Activated CD8-positive, alpha-beta memory T cell treated with anti-CD3 and anti-CD28 coated beads, Interleukin-2, amount 50 U/mL, for 1 hour (primary cell): ENCODE measurements around the gene NRG2.

ENCODE experiments used
- DNase-seq: peaks from one replicate; pipeline ENCODE4 v3.0.0-alpha.2; 2020; ENCODE audit errors: extremely low read depth

NRG2 gene

DNA sequence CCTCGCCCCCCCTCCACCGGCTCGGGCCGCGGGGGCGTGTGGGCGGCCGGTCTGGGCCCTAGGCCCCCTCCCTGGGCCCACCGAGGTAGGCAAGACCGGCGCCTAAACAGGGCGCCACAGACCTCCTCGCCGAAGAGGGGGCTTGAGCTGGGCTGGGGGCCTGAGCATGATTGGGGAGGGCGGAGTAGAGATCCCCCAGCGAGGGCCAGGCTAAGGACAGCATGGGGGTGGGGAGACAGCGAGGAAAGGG is 138.6 kb downstream of the NRG2 start:
- no peak for DNase-seq

DNA sequence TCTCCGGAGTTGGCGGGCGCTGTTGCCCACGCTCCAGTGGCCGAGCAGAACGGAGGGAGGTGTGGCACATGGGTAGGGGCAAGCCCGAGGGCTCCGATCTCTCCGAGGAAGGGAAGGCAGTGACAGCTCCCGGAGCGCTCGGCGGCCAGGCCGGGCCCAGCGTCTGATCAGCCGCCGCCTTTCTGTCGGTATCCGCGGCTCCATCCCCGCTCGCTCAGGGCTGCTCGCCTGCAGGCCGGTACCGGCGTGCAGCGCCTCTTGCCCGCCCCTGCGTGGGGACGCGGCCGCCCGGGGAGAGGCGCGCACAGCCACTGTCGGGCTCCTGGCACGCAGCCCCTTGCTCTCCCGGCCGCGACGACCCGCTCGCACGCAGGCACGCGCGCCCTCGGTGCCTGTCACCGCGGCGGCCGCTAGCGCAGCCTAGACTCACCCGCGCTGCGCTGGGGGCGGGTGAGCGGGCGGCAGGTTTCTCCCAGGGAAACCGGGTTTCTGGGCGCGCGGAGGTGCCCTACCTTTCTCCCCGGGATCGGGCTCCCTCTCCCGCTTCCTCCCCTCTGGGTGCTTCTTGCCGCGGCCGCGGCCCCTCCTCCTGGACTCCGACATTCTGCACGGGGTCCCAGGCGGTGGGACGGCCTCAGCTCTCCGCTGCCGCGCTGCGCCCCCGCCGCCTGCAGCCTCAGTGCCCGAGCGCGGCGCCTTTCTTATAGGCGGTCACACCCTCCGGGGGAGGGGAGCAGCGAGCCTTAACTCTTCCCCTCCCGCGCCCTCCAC is 139.1 kb downstream of the NRG2 start:
- DNase-seq, result no peak

DNA sequence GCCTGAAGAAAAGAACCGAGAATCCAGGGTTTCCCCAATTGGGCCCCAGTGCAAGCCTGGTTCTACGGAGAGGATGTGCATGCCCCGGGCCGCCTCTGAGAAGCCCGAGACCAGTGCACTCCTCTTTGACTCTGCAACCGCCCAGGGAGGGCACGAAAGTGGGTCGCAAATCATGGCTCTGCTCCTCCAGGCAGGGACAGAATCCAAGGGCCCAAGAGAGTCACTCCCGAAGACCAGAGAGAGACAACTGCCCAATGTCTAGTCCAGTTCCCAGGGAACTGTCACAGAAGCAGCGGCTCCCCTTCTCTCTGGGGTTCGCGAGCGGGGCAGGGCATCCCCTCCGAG is 139.7 kb downstream of the NRG2 start:
- no peak for DNase-seq

DNA sequence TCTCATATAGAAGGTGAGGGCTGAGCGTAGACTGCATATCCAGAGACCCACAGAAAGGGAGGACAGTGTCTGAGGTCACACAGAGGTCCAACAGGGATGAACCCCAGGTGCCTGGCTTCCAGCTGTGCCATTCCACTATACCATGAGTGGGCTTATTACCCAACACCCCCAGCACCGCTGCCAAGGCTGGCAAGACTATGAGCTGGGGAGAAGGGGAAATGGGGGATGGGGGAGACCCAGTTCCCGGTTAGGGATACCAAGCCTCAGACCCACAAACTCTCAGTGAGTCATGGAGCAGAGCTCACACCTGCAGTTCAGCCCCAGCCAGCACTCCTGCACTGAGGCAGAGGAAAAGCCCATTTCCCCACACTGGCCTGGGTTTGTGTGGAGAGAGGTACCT is 141.1 kb downstream of the NRG2 start:
- DNase-seq, result no peak

DNA sequence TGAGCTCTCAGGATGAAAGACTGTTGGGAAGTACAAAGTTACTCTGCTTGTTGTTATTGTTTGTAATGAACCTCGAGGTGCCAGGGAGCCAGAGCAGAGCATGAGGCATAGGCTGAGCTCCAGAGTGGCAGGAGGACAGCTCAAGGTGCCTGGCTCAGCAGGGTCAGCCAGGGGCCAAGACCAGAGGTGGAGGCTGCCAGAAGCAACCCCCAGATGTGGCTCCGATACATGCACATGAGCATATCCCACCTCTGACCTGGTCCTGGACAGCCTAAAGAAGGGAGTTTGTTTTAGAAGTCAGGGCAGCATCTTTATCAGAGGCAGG is 141.9 kb downstream of the NRG2 start:
- DNase-seq, result no peak

DNA sequence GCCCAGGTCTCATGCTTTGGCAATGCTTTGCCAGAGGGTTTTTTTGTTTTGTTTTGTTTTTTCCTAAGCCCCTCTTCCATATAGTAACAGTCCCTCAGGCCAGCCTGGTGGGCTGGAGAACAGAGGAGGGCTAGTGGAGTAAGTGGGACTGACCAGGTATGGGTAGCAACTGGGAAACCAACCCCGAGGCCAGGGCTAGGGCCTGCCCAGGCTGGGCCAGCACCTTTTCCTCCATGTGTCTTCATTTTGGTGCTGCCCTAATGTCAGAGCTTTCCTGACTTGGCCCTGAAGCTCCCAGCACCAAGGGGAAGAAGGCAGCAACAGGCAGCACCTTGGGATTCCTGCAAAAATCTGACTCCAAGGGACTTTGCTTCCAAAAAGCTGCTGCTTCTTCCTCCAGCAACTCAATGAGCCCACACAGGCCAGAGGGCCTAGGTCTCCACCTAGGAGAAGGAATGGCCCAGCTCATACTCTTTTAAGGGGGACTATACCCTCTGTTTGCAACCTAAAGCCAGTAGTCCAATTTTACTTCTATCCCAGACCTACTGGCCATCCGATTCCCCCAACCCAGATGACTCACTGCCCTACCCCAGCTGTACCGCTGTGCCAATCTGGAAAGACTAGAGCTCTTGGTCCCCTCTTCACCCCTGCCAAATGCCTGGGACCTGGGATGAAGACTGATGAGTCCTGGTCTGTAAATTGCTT is 142.4 kb downstream of the NRG2 start:
- no peak for DNase-seq

DNA sequence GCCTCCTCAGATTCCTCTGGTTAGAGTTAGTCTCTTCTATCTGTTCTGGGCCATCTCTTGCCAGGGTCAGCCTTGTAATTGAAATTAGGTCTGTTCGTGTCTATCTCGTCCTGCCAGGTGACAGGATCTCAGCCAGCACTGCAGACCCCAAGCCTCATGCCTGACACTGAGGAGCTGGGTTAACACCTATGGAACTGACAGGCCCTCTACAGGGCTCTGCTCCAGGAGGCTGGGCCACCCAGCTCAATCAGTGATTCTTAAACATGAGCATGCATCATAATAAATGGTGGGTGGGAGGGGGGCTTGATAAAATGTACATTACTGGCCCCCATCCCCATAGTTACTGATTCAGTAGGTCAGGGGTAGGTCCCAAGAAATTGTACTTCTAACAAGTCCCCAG is 144.1 kb downstream of the NRG2 start:
- DNase-seq, result no peak

DNA sequence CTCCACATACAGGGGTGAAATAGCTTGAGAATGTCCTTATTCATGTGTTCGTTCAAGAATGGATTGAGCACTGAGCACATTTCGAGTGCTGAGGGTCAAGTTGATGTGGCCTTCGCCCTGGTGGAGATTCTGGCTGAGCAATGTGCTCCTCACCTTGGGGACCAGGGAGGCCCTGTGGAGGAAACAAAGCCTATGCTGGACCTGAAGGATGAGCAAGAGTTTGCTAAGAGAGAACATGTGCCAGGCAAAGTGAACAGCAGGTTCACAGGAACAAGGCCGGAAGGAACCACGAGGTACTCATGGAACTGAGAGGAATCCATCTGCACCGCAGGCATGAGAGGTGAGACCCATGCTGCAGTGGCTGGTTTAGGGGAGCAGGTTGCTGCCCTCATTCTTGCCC is 145.1 kb downstream of the NRG2 start:
- DNase-seq, result no peak

DNA sequence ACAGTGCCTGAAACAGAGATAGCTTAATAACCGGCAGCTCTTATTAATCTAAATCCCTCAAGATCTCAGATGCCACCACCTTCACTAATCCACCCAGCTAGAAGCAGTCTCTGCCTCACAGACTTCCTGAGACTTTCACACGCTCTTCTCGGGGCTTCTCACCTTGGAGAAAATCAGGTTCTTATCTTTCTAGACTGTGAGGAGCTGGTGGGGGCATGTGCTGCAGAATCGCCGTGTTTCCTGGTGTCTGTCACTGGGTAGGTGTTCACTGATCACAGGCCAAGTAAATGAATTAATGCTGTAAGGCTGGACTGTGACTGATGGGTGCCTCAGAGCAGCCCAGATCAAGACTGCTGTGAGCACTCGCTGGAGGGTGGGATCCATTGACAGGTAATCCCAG is 145.8 kb downstream of the NRG2 start:
- DNase-seq, result no peak

DNA sequence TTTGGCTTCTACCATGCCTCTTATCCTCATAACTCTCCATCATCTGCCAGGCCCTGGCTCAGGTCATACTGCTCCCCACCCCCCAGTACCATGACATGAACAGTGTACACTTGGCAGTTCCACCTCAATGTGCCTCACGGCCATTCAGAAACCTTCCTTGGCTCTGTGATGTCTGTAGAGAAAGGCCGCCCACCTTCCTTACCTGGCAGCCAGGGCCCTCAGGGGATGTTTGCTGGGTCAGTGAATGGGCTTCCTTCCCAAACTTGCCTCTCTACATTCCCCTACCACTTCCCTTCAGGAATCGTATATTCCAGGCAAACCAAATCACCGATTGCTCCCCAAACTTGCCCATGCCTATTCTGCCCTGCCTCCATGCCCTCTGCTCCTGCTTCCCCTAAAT is 146.4 kb downstream of the NRG2 start:
- DNase-seq, result no peak

DNA sequence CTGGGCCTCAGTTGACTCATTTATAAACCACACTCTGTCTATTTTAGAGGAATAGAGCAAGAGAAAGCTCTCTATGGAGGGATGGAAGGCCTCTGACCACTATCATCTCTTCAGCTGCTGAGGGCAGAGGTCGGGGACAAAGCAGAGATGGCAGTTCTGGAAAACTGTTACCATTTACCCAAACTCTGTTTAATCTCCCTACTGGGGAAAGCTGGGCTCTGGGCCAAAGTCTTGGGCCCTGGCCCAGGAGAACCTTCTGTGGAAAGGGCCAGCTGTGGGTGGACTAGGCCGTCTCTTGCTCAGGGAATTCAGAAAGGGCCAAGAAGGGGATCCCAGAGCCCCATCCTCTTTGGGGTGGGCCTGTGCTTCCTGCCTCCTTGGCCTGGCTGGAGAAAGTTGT is 147.5 kb downstream of the NRG2 start:
- no peak for DNase-seq

DNA sequence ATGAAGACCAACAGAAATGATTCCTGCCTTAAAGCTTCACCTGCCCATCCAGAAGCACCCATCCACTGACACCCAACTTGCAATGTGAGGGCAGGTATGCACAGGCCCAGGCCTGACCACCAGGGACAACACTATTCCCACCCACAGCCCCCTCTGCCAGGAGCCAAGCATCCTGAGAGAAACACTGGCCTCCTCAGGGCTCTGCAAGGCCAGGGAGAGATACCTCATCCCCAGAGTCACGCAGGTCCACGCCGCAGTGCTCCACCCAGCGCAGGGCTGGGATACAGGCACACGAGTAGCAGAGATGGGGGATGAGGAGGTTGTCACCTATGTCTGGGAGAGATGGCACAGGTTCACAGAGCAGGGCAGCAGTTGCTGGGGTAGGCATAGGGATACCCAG is 148.1 kb downstream of the NRG2 start:
- DNase-seq, result no peak

DNA sequence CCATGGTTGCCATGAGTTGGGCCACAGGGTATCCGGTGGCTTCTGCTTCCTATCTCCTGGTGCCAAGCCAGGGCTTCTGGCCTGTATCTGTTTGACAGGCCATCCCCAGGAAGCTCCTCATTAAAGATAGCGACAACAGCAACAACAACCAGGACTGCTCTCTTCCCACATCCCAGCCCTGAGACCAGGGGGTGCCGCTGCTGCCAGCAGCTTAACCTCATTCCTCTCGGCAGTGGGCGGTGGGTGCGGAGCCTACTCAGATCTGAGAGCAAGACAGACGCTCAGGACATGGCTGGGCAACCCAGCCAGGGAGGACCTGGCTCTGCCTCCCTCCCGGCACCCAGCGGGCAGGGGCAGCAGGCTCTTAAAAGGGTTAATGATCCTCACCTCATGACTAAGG is 149.2 kb downstream of the NRG2 start:
- DNase-seq, result no peak

DNA sequence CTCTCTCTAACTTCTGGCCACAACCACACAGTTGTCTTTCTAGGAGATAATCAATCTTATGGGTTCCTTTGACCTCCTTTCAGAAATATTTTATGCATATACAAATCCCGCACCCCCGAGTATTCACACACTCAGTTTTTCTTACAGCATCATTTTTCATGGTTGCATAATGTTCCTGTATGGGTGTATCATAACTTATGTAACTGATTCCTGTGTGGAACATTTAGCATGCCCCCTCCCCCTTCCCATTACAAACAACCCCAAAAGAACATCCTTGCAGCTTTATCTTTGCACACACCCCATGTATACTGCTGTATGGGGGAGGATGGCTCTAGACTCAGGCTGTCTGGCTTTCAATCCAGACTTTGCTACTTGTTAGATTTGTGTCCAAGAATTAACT is 153.7 kb downstream of the NRG2 start:
- DNase-seq, result no peak

DNA sequence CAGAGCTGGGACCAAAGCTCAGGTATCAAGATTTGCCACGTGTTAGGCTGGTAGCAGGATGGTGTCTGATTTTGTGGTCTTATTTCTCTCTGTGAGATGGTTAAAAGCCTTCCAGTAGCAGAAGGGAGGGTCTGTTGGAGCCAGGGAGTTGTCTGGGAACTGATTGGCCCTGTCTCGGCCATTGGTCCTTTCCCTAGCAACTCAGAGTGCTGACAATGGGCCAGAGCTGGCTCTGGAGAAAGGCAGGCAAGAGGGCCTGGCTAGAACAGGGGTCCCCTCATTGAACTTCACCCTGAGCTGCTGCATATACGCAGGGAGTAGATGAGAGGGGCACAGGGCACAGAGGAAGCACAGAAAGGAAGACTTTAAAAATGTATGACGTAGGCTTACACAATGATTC is 154.7 kb downstream of the NRG2 start:
- DNase-seq, result no peak

DNA sequence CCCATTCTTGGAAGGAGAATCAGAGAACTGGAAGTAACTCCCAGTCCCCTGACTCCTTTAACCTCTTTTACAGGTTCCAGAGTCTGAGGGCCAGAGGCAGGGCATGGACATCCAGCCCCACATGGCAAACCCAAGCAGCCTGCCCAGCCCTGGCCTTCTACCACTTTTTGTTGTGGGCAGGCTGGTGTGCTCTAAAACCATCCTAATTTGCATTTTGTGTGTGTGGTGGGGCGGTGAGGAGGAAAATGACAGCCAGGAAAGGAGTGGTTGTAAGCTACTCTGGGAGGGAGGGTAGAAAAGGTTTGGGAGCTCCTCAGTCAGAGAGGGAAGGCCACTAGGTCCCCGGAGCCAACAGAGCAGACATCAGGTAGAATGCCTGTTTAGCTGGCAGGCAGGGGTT is 156.9 kb downstream of the NRG2 start:
- no peak for DNase-seq

DNA sequence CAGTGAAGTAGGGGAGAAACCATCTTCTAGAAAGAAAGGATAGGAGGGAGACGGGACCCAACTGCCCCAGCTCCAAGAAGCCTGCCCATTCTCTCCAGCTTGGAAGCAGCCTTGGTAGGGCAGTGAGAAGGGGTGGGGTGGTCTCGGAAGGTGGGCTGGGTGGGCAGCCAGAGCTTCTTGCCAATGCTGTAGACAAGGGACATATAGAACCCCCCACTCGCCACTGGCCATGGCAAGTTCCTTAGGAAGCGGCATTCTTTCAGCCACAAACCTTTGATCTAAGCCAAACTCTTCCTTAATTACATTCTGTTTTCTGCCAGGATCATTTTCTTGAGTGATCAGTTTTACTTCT is 157.3 kb downstream of the NRG2 start:
- no peak for DNase-seq

DNA sequence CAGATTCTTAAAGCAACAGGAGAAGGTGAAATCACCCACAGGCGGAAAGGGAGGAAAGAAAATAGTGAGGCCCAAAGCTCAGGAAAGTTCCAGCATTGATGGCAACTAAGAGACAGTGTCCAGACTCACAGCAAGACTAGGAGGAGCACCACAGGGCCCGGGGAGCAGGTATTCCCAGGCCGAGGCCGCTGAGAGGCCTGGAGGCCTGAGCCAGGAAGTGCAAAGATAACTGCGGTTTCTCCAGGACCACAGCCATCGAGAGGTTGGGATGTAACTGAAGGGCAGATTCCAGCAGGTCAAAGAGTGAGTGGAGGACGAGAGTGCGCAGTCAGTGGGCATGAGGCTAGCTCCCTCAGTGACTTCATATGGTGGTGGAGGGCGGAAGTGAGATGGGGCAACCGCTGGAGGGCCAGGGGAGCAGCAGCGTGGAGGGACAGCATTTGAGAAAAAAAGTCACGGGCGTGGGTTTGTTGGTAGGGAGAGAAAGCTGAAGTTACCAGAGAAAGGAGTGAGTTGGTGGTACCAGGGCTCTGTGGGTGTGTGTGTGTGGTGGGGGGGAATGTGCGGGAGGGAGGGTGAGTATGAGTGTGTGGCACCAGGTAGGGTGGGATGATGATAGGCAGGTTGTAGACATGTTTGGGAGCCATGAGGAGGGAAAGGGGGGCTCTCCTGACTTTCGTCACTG is 157.8 kb downstream of the NRG2 start:
- DNase-seq, result no peak

DNA sequence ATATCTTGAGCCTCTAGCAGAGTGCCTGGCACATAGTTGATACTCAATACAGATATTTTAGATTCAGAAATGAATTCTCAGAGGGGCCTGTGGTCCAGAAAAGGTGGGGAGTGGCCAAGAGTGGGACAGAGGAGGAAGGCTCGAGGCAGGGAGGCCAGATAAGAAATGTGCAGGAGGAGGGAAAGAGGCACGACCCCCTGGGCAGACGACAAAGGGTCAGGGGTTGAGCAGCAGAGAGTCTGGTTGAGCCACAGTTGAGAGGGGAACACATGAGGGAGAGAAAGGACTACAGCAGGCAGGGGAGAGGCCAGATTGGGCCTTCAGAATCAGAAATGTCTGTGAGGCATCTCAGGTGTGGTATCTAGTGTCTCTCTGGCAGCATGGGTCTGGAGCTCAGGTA is 158.4 kb downstream of the NRG2 start:
- DNase-seq, result no peak

DNA sequence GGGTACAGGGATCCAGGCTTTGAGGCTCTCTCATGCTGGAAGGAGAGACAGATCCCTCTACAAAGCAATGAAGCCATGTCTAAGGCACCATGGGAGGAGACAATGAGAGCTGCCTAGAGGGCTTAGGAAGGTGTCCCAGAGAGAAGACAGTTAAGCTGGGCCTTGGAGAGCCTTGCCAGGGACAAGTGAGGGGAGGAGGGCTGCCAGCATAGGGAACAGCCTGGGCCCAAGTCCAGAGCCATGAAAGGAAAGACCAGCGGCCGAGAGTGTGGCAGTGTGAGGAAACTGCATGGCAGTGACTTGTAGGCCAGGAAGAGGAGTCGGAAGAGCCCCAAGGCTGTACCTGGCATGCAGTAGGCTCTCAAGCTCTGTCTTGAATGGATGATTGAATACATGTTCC is 159.0 kb downstream of the NRG2 start:
- no peak for DNase-seq

DNA sequence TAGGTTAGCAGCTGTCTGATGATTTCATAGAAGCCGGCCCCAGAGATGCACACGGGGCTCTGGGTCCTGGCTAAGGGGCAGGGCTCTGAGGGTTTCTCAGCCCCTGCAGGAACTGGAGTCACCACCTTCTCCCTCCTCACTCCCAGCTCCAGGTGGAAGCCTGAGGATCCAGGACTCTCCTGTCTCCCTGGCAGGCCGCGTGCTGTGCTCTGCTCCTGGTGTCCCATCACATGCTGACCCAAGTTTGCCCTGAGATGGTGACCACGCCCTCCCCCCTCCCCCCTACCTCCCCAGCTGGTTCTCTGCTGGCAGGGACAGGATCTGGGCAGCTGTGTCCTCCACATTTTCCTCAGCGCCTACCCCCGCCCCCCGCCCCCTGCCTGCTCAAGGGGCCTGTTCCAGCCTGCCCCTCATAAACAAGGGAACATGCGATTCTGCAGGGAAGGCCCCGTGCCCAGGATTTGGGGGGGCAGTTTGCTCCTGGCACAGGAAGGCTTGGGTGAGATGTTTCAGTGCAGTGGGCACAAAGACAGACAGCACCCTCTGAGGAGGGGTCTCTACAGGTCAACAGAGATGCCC is 160.0 kb downstream of the NRG2 start:
- no peak for DNase-seq

DNA sequence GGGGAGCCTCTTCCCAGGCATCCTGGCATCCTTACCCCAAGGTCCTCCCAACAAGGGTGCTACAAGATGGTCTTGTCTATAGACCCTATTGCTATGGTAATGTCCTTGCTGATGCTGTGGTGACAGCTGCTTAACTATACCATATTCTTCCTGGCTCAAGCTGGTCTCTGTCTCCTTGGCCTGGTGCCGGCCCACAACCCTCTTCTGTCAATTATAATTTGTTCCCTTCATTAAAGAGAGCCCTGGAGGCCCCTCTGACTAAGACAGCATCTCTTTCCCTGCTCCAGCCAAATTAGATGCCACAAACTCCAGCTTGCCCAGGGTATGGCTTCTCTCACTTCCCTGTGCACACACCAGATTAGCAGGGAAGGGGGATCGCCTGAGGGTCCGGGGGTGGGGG is 160.8 kb downstream of the NRG2 start:
- DNase-seq, result no peak

DNA sequence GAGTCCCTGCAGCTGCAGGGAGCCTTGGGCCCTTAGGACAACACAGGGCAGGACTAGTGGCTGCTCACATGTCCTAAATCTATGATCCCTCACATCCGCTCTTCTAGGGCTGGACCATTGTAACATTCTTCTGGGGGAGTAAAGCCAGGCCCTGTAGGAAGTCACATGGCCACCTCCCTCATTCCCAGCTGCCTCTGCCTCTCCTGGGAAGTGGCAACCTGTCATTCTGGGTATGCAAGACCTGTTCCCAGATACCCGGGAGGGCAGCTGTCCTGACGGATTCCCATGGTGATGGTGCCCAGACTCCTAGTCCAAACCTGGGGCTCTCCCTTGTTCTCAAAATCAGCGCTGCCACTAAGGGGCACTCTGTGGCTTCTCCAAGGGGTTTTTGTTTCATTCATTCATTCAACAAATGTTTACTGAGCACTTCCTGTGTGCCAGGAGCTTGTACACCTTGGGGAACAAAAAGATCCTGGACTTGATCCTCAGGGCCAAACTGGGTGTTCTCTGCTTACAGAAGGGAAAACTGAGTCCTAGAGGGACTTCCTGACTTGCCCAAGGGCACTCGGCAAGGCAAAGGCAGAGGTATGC is 161.9 kb downstream of the NRG2 start:
- no peak for DNase-seq
